GM19455 (cell line): ENCODE data around the gene CABLES2.

Source experiments
- ATAC-seq: cut with Tn5 transposase; IDR thresholded peaks from one replicate; pipeline ENCODE4 v1.9.1; 2021; ENCODE audit not compliant: unreplicated experiment

The CABLES2 gene

GRCh38 chr20:62350629-62351422 lies 56.3 kb downstream of the CABLES2 start:
- ATAC-seq, result no peak

GRCh38 chr20:62350098-62350628 lies 56.9 kb downstream of the CABLES2 start:
- ATAC-seq, result no peak

DNA sequence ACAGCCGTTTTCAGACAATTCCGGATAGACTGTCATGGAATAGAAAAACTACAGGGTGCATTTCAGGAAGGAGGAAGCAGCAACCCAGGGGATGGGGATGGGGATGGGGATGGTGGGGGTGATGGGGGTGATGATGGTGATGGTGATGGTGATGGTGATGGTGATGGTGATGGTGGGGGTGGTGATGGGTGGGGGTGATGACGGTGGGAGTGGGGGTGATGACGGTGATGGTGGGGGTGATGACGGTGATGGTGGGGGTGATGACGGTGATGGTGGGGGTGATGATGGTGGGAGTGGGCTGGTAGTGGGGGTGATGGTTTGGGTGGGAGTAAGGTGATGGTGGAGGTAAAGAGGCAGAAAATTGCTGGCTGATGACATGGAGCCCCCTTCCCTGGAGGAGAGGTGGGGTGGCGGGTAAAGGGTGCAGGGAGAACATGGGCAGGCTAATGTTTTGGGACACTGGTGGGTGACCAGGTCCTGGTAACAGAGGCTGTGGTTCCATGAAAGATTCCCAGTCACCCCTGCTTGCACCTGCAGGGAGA lies 57.5 kb downstream of the CABLES2 start:
- ATAC-seq, result no peak

DNA sequence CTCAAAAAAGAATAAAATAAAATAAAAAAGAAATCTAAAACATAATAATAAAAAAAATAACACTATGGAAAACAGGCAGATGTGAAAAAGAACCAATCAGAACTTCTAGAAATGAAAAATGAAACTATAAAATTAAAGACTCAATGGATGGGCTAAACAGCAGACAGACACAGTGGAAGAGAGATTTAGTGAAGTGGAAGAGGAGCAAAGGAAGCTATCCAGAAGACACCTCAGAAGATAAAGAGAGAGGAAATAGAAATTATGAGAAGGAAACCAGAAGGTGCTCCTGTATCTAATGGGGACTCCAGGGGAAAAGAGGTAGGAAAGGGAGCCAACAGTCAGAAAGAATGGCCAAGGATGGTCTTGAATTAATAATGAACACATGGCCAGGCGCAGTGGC lies 58.5 kb downstream of the CABLES2 start:
- ATAC-seq, result no peak

DNA sequence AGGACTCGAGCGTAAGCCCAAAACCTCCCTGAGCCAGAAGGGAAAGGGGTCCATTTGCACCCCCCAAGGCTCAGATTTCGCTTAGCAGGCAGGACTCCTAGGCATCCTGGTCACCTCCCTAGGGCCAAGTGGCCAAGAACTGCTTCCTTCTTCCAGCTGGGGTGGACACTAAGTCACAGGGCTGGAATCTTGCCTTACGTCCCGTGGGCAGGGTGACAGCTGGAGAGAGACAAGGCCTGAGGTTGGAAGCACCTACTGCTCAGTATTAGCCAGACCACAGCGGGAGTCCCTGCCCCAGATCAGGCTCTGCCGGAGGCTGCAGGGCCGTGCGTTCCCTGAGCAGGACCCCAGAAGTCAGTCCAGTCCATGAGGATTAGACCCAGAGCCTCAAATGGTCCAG lies 59.6 kb downstream of the CABLES2 start:
- ATAC-seq, result no peak

- ATAC-seq, result no peak
These were observed 60.0 kb downstream of the CABLES2 start for GRCh38 chr20:62347151-62347404.

- no peak for ATAC-seq
These were observed 60.5 kb downstream of the CABLES2 start for GRCh38 chr20:62346398-62347150.

DNA sequence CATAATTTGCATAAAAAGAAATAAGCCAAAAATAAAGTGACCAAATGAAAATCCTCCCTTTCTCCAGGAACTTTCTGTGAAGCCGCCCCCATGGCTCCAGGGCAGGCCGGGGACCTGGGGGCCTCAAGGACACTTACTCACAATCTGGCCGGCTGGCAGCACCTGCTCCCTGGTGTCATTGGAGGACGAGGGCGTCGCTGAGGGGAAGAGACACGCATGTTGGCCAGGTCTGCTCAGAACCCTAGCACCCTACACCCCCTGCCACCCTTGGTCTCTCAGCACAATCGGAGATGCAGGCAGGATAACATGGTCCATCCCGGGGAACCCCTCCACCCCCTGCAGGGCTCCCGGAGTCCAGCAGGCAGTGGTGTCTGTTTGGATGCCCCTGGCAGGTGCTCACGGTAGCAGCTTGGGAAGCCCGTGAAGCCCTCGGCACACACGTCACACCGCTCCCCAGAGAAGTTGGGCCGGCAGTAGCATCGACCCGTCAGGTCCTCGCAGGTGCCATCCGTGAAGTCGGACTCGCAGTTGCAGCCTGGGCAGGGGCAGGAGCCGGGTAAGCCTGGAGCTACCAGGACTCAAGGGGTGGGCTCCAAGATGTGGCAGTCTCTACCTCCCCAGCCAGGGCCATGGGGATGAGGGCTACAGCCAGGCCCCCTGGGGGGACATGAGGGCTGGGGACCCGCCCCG lies 61.3 kb downstream of the CABLES2 start:
- no peak for ATAC-seq

DNA sequence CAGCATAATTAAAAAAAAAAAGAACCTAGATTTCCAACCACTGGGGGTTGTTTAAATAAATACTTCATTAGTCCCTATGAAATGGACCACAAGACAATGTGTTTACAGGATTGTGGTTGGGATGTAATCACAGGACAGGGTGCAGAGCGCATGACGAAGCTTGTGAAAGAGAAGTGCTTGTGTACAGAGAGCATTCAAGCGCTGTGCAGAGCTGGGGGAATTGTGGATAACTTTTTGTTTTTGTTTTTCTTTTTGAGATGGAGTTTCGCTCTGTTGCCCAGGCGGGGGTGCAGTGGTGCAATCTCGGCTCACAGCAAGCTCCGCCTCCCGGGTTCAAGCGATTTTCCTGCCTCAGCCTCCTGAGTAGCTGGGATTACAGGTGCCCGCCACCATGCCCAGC lies 62.3 kb downstream of the CABLES2 start:
- ATAC-seq, result no peak

DNA sequence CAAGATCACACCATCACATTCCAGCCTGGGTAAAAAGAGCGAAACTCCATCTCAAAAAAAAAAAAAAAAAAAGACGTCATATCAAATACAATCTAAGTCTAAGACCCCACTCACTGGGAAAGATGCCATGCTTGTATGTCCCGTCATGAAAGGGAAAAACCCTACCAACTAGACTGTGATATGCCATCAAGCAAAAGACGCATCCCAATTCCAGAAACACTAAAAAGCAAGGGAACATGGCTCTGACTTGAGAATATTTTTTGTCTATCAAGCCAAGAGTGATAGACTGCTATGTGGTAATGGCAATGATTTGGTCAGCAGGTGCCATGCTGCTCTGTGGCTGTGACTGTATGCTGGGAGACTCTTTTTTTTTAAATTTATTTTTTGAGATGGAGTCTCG lies 63.0 kb downstream of the CABLES2 start:
- ATAC-seq, result no peak

GRCh38 chr20:62342910-62343309 lies 64.2 kb downstream of the CABLES2 start:
- no peak for ATAC-seq

DNA sequence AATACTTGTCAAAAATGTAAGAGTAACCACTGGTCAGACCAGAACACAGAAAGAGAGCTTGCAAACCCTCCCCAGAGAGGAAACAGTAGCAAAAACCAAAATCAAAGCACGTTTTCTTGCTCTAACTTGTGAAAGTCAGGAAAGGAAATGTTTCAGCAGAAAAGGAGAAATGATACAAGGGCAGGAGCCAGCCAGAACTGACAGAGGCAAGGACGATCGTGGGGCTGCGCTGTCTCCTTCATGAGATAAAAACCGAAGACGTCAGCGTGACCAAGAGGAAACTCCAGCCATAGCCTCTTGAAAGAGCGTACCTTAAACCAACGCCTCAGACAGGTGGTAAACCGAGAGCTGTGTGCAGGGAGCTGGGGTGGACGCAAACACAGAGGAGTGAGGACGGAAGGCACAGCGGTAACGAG lies 67.4 kb downstream of the CABLES2 start:
- peak; percentile 75 for ATAC-seq
